Cardiac fibroblast (primary cell): Measurements from ENCODE around the gene CCDC146.

Source experiments
- DNase-seq, 2 donors: peaks; one replicate each; pipeline versions ENCODE4 v3.0.0 to v3.0.0-alpha.2; 2010; ENCODE audit warnings: low read depth in 2 of 2
- H3K4me3 ChIP-seq, 2 donors: replicated peaks in 1 of 2; 1 replicate in 1 of 2; 2 replicates in 1 of 2; pipeline ENCODE4 v1.5.1; 2011; ENCODE audit warnings: low read depth in 2 of 2, low read length in 2 of 2, mild to moderate bottlenecking in 2 of 2, moderate library complexity in 1 of 2
- TF ChIP-seq, protein P1 (sequence below): IDR thresholded peaks from one replicate; pipeline ENCODE4 v1.5.1; 2011; ENCODE audit warnings: low read depth, mild to moderate bottlenecking, low read length, inconsistent platforms

Gene CCDC146

DNA sequence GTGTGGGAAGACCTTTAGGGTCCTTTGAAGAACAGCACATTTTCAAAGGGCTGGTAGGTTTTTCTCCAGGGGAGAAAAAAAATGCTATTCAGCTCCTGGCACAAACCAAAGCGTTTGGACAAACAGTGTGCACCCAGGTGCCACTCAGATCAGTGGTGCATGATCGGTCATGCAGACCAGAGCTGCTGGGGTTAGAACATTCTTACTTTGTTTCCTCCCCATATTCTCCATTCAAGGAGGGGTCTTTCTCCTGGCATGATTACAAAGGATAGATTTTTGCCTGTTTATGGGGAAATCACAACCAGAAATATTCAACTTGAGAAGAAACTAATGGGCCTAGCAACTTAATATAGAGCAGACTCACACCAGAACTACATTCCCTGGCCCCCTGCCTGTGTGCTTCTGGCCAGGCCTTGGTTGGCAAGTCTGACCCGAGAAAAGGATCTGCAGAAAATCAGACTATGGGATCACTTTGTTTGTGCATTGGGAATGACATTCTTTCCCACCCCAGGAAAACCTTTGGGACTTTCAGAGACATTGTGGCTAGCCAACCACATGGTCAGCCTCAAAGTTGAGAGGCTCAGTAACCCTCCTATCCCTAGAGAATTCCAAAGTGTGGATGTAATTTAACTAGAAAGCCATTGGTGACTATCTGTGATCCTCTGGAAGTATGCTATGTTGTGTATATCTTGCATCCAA is 159.5 kb downstream of the CCDC146 start:
- peak in 1 of 2 donors; percentile 21 for DNase-seq
- no peak overlapping the region for H3K4me3 ChIP-seq
- TF ChIP-seq, protein P1, sequence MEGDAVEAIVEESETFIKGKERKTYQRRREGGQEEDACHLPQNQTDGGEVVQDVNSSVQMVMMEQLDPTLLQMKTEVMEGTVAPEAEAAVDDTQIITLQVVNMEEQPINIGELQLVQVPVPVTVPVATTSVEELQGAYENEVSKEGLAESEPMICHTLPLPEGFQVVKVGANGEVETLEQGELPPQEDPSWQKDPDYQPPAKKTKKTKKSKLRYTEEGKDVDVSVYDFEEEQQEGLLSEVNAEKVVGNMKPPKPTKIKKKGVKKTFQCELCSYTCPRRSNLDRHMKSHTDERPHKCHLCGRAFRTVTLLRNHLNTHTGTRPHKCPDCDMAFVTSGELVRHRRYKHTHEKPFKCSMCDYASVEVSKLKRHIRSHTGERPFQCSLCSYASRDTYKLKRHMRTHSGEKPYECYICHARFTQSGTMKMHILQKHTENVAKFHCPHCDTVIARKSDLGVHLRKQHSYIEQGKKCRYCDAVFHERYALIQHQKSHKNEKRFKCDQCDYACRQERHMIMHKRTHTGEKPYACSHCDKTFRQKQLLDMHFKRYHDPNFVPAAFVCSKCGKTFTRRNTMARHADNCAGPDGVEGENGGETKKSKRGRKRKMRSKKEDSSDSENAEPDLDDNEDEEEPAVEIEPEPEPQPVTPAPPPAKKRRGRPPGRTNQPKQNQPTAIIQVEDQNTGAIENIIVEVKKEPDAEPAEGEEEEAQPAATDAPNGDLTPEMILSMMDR, result no peak

DNA sequence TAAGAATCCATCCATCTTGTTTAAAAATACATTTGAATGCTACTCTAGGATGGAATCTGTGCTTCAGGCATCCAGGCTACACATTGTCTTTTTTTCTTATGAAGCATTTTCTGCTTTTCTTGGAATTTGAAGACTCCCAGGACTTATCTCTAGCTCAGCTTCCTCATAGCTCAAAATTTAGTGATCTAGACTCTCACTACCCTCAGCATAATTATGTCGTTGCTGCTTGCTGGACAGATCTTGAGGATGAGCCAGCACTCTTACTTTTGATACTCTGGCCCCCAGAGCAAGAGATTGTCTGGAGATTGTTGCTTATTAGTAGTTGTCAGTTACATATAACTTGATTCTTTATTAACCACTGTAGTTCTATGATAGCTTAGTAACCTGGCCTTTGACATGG is 160.5 kb downstream of the CCDC146 start:
- DNase-seq, result no peak
- no peak overlapping the region for H3K4me3 ChIP-seq
- TF ChIP-seq, protein P1, result no peak

DNA sequence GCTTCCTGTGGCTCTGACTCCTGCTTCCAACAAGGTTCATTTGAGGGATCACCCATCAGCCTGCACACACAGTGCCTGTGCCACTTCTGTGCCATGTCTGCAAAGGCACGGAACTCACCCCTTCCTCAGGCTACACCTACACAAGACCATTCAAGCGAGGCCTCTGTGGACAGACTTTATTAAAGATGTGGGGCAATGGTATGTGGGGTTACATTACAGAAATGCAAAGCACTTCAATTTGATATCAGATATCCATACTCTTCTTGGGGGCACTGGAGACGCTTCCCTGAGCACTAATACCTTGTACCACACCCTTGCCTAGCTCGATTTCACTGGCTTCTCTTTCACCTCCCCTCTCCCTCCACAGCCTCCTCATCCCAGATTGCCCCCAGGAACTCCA is 161.6 kb downstream of the CCDC146 start:
- TF ChIP-seq, protein P1, result no peak
- H3K4me3 ChIP-seq, result no peak overlapping the region
- DNase-seq, result no peak

DNA sequence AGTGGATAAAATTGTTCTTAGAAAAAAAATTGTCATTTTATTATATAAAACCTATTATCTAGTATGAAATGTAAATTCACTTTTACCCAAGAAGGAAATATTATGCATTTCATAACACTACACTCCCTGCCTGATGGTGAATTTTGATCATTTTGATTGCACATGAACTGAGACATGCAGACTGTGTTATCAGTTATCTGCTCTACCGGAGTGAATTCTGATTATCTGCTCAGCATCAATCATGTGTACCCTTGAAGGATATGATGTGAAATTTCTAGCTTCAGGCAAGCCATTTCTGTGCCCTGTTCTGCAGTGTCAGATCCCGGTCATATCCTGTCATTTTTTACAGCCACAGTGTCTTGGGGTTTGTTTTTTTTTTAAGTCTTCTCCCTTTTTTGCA is 162.2 kb downstream of the CCDC146 start:
- TF ChIP-seq, protein P1, result no peak
- no peak for DNase-seq
- no peak overlapping the region for H3K4me3 ChIP-seq

DNA sequence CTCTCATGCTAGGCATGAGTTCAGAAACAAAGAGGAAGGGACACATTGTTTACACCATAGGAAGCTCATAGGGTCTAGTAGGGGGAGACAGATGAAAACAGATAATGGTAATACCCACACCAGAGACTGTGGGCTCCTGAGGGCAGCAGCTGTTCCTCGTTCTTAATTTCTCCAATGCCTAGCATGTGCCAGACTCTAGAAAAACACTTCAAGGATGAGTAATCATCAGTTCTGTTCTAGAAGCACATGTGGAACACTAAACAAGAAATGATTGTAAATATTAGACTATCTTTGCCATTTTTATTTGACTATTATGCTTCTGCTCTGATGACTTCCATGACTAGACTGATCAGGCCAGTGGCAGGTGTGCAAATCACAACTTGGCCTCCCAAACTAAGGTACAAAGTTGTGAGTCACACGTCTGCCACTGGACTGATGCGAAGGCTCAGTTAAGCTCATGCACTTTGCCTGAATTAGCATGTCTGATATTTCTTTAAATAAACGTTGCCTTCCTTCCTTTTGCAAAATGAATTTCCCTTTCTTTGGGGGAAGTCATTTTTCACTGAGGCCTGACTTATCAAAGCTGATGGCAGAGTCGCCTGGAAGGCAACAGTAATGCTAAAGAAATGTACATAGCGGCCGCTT is 166.4 kb downstream of the CCDC146 start:
- TF ChIP-seq, protein P1, result no peak
- no peak for DNase-seq
- H3K4me3 ChIP-seq, result no peak overlapping the region

DNA sequence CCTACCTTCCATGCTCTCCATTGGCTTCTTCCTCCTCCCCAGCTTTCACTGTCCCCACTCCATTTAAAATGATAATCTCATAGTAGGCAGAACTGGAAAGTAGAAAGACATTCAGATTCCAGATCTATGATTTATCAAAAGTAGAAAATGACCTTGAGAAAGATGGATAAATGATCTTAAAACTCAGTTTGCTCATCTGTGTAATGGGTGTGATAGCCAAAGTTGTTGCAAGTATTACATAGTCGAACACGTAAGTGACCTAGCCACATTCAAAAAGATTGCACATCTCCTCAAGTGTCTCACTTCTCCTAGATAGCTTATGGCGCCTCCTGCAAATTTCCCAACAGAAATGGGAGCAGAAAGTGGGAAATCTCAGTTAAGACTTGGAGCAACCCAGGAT is 167.0 kb downstream of the CCDC146 start:
- no peak overlapping the region for H3K4me3 ChIP-seq
- TF ChIP-seq, protein P1, result no peak
- DNase-seq, result no peak

DNA sequence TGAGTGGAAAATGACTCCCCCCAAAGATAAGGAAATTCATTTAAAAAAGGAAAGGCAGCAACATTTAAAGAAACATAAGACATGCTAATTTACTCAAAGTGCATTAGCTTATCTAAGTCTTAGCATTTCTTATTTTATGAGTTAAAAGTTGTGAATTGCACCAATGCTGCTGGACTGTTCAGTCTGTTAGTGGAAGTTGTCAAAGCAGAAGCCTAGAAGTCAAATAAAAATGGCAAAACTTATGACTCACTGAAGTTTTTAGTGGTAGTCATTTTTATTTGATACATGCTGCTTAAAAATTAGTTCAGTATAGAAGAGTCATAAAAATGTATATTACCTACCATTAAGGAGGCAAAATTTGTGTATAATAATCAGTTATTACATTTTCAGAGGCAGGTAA is 168.0 kb downstream of the CCDC146 start:
- H3K4me3 ChIP-seq, result no peak overlapping the region
- TF ChIP-seq, protein P1, result no peak
- DNase-seq, result no peak
